AG08396 (cell line): Measurements from ENCODE around the gene BGN.

Experiments used
- DNase-seq: peaks from one replicate; pipeline ENCODE4 v3.0.0; 2012; ENCODE audit warnings: low spot score, mixed read lengths

Gene BGN

GRCh38 chrX:153460826-153461225, 34.0 kb upstream of the BGN start:
- peak; percentile 52 for DNase-seq

GRCh38 chrX:153462291-153462690, 32.5 kb upstream of the BGN start:
- DNase-seq, result no peak

- no peak for DNase-seq
Observed at GRCh38 chrX:153463031-153463430, 31.7 kb upstream of the BGN start.

- DNase-seq, result no peak
Observed at GRCh38 chrX:153463556-153463955, 31.2 kb upstream of the BGN start.

GRCh38 chrX:153464116-153464515, 30.7 kb upstream of the BGN start:
- no peak for DNase-seq

- DNase-seq, result no peak
Observed at GRCh38 chrX:153465691-153466380, 28.9 kb upstream of the BGN start.

GRCh38 chrX:153468008-153468580, 26.7 kb upstream of the BGN start:
- no peak for DNase-seq

GRCh38 chrX:153469811-153470410, 24.9 kb upstream of the BGN start:
- DNase-seq, result no peak

- DNase-seq, result peak; percentile 95
Observed at GRCh38 chrX:153470411-153471363, 24.1 kb upstream of the BGN start, which contains the start of gene HAUS7. Gene HAUS7, minus strand, starts transcription at chrX:153470576. Its CDS starts 19 bp downstream, at chrX:153470557.

- DNase-seq, result no peak
Observed at GRCh38 chrX:153471663-153472280, 23.0 kb upstream of the BGN start.

GRCh38 chrX:153473126-153473525, 21.7 kb upstream of the BGN start:
- no peak for DNase-seq

GRCh38 chrX:153474266-153474665, 20.5 kb upstream of the BGN start:
- no peak for DNase-seq

- DNase-seq, result peak; percentile 65
Observed at GRCh38 chrX:153474718-153475117, 20.1 kb upstream of the BGN start.

GRCh38 chrX:153475271-153475670, 19.5 kb upstream of the BGN start:
- DNase-seq, result no peak

GRCh38 chrX:153475751-153476281, 19.0 kb upstream of the BGN start:
- DNase-seq, result no peak

GRCh38 chrX:153476666-153477363, 18.0 kb upstream of the BGN start:
- peak; percentile 63 for DNase-seq

GRCh38 chrX:153477364-153477857, 17.4 kb upstream of the BGN start:
- DNase-seq, result no peak

GRCh38 chrX:153477901-153478300, 16.9 kb upstream of the BGN start:
- DNase-seq, result no peak

- no peak for DNase-seq
Observed at GRCh38 chrX:153478746-153479145, 16.0 kb upstream of the BGN start.

GRCh38 chrX:153481043-153481442, 13.7 kb upstream of the BGN start:
- no peak for DNase-seq
